Measurements from ENCODE around the gene HMG20A.

DNA sequence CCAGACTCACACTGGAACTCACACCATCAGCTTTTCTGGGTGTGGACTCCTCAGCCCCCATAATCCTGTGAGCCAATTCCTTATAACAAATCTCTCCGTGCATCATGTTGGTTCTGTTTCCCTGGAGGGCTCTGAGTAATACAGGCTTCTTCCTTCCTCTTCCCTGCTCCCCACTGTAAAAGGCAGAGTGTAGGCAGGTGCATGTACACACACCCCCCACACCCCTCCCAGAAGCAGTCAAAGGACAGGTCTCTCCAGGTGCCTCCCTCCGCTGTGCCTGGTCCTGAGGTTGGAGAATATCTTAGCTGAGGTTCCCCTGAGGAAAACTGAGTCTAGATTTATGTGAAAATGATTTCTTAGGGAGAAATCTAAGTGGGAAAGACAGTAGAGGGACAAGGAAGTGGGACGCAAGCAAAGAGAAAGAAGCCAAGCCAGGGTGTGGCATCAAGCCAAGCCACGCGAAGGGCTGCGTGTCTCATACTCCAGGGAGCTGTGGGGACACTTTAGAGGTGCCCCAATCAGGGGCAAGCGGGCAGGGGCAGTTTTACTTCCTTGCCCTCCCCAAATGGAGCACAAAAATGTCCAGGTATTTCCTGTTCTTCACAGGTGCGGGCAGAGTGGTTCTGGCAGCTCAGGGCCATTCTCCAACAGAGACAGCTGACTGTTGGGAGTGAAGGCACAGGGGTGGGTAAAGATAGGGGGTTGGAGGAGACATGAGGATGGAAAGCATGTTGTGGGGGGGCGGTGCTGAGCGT lies 86.6 kb downstream of the HMG20A start:
- TF ChIP-seq RARB (CRISPR knock-in tag; IDR thresholded peaks at IDR 0.05) (no peak), POU6F1 (CRISPR knock-in tag; IDR thresholded peaks at IDR 0.05; ENCODE audit: borderline replicate concordance, low read depth) (no peak), SNAI2 (CRISPR knock-in tag; IDR thresholded peaks at IDR 0.05) (no peak), ARNTL (CRISPR knock-in tag; IDR thresholded peaks at IDR 0.05; ENCODE audit: borderline replicate concordance, low read depth) (no peak), ZFP3 (CRISPR knock-in tag; IDR thresholded peaks at IDR 0.05) (no peak), PATZ1 (CRISPR knock-in tag; IDR thresholded peaks at IDR 0.05; ENCODE audit: borderline replicate concordance) (no peak), TSHZ2 (CRISPR knock-in tag; IDR thresholded peaks at IDR 0.05) (no peak)

Measured in SK-N-SH treated with all-trans-retinoic acid at 6 μM for 48 hours (cell line).